Muscle of leg (tissue), 11 donors: Measurements from ENCODE around the gene DCP2. TPM values are rescaled to one million over a fixed set of nuclear protein-coding genes. Genes with fewer than 3 reads are reported as not detected.

Experiments
- DNase-seq: peaks from one replicate; pipeline ENCODE4 v3.0.0; 2013
- H3K27ac ChIP-seq: one replicate; pipeline ENCODE4 v1.5.1; 2013; ENCODE audit warnings: mild to moderate bottlenecking, low read length, control low read depth
- H3K27me3 ChIP-seq: one replicate; pipeline ENCODE4 v1.6.1; 2013; ENCODE audit warnings: low read length; ENCODE audit not compliant: control insufficient read depth, insufficient read depth
- H3K36me3 ChIP-seq: one replicate; pipeline ENCODE4 v1.6.1; 2013; ENCODE audit warnings: low read length; ENCODE audit not compliant: control insufficient read depth, insufficient read depth
- H3K4me1 ChIP-seq: one replicate; pipeline ENCODE4 v1.6.1; 2013; ENCODE audit warnings: low read length; ENCODE audit not compliant: control insufficient read depth, insufficient read depth
- H3K4me3 ChIP-seq: one replicate; pipeline ENCODE4 v1.5.1; 2013; ENCODE audit warnings: low read length, control low read depth
- H3K9me3 ChIP-seq: replicated peaks from 2 replicates; pipeline ENCODE4 v1.6.1; 2013; ENCODE audit warnings: low read depth, low read length; ENCODE audit not compliant: control insufficient read depth
- WGBS: methylation state at CpG from one replicate; pipeline ENCODE4 v1.1.5; 2013; ENCODE audit warnings: missing lambda C conversion rate; ENCODE audit not compliant: insufficient coverage; 5-methylcytosine and 5-hydroxymethylcytosine counted together
- polyA plus RNA-seq, 8 donors: library from polyadenylated mRNA; unstranded; fragments of 120-200 nt; gene quantifications; one replicate each; pipeline versions ENCODE4 v1.2.1 to v1.2.3, GENCODE V29; 2013; ENCODE audit warnings: inconsistent platforms in 1 of 8, low replicate concordance in 1 of 8; ENCODE audit not compliant: insufficient read length in 8 of 8, insufficient read depth in 1 of 8
- total RNA-seq: library from RNA; stranded (reverse); fragments of 120-200 nt; gene quantifications from one replicate; pipeline ENCODE4 v1.2.4, GENCODE V29; 2013

The DCP2 gene
- total and polyA plus RNA-seq, 9 donors, result 13.8 to 43.0 (median 20.8) TPM

GRCh38 chr5:113040672-113041260, 64.2 kb downstream of the DCP2 start:
- no peak overlapping the region for H3K4me3 ChIP-seq
- peak overlapping the region; percentile 82 for H3K27ac ChIP-seq
- no peaks in the 10 kb centered on the region for H3K9me3 ChIP-seq
- peak; percentile 90 for DNase-seq
- peaks cover 18% of the 10 kb centered on the region for H3K36me3 ChIP-seq
- 17% methylated on average over 2 of the region's 6 CpGs for WGBS
- H3K27me3 ChIP-seq, result no peaks in the 10 kb centered on the region
- H3K4me1 ChIP-seq, result peaks cover 28% of the 10 kb centered on the region

GRCh38 chr5:113042491-113043243, 66.1 kb downstream of the DCP2 start:
- no peaks in the 10 kb centered on the region for H3K9me3 ChIP-seq
- no peak for DNase-seq
- no peaks in the 10 kb centered on the region for H3K27me3 ChIP-seq
- H3K4me3 ChIP-seq, result no peak overlapping the region
- H3K4me1 ChIP-seq, result peaks cover 34% of the 10 kb centered on the region
- no peak overlapping the region for H3K27ac ChIP-seq
- no CpG with 5 or more reads among the region's 4 CpGs for WGBS
- peaks cover 20% of the 10 kb centered on the region for H3K36me3 ChIP-seq

- WGBS, result 77% methylated on average over 16 of the region's 16 CpGs
- Histone ChIP-seq H3K4me1 (peaks cover 34% of the 10 kb centered on the region), H3K4me3 (no peak overlapping the region), H3K9me3 (no peaks in the 10 kb centered on the region), H3K27me3 (no peaks in the 10 kb centered on the region), H3K27ac (no peak overlapping the region), H3K36me3 (peaks cover 17% of the 10 kb centered on the region)
- DNase-seq, result no peak
Observed at GRCh38 chr5:113043491-113043931, 66.9 kb downstream of the DCP2 start.

- peaks cover 34% of the 10 kb centered on the region for H3K4me1 ChIP-seq
- no peaks in the 10 kb centered on the region for H3K27me3 ChIP-seq
- H3K27ac ChIP-seq, result no peak overlapping the region
- peak; percentile 82 for DNase-seq
- peaks cover 24% of the 10 kb centered on the region for H3K36me3 ChIP-seq
- no peak overlapping the region for H3K4me3 ChIP-seq
- WGBS, result 71% methylated on average over 9 of the region's 11 CpGs
- no peaks in the 10 kb centered on the region for H3K9me3 ChIP-seq
Observed at GRCh38 chr5:113044776-113045465, 68.3 kb downstream of the DCP2 start.

GRCh38 chr5:113047234-113047633, 70.6 kb downstream of the DCP2 start:
- WGBS, result 56% methylated on average over 1 of the region's 2 CpGs
- H3K4me1 ChIP-seq, result peaks cover 33% of the 10 kb centered on the region
- H3K27me3 ChIP-seq, result no peaks in the 10 kb centered on the region
- no peak overlapping the region for H3K4me3 ChIP-seq
- no peaks in the 10 kb centered on the region for H3K9me3 ChIP-seq
- H3K36me3 ChIP-seq, result peaks cover 26% of the 10 kb centered on the region
- H3K27ac ChIP-seq, result peak overlapping the region; percentile 59
- DNase-seq, result no peak

GRCh38 chr5:113047733-113048652, 71.4 kb downstream of the DCP2 start:
- Histone ChIP-seq H3K36me3 (peaks cover 30% of the 10 kb centered on the region), H3K4me3 (no peak overlapping the region), H3K9me3 (no peaks in the 10 kb centered on the region), H3K4me1 (peaks cover 33% of the 10 kb centered on the region), H3K27me3 (no peaks in the 10 kb centered on the region), H3K27ac (peak overlapping the region; percentile 59)
- DNase-seq, result peak; percentile 66
- 97% methylated on average over 4 of the region's 11 CpGs for WGBS

GRCh38 chr5:113048931-113049330, 72.3 kb downstream of the DCP2 start:
- WGBS, result 96% methylated on average over 7 of the region's 10 CpGs
- no peaks in the 10 kb centered on the region for H3K9me3 ChIP-seq
- H3K36me3 ChIP-seq, result peaks cover 38% of the 10 kb centered on the region

GRCh38 chr5:113050721-113051382, 74.3 kb downstream of the DCP2 start:
- Histone ChIP-seq H3K9me3 (no peaks in the 10 kb centered on the region), H3K4me3 (no peak overlapping the region), H3K27me3 (no peaks in the 10 kb centered on the region), H3K36me3 (peaks cover 45% of the 10 kb centered on the region), H3K27ac (peak overlapping the region; percentile 88), H3K4me1 (peaks cover 26% of the 10 kb centered on the region)
- DNase-seq, result peak; percentile 90
- WGBS, result 7% methylated on average over 4 of the region's 9 CpGs

More at GRCh38 chr5:113048931-113049330, 72.3 kb downstream of the DCP2 start:
- Histone ChIP-seq H3K4me3 (no peak overlapping the region), H3K4me1 (peaks cover 27% of the 10 kb centered on the region), H3K27me3 (no peaks in the 10 kb centered on the region), H3K27ac (no peak overlapping the region)
- DNase-seq, result no peak

- no peak overlapping the region for H3K4me3 ChIP-seq
- H3K4me1 ChIP-seq, result peaks cover 22% of the 10 kb centered on the region
- WGBS, result 87% methylated on average over 9 of the region's 10 CpGs
- no peaks in the 10 kb centered on the region for H3K27me3 ChIP-seq
- H3K27ac ChIP-seq, result peak overlapping the region; percentile 88
- H3K36me3 ChIP-seq, result peaks cover 41% of the 10 kb centered on the region
- no peak for DNase-seq
- no peaks in the 10 kb centered on the region for H3K9me3 ChIP-seq
Observed at GRCh38 chr5:113052041-113052795, 75.6 kb downstream of the DCP2 start.
